Measurements from ENCODE around the gene SLC9A5.

Gene SLC9A5

DNA sequence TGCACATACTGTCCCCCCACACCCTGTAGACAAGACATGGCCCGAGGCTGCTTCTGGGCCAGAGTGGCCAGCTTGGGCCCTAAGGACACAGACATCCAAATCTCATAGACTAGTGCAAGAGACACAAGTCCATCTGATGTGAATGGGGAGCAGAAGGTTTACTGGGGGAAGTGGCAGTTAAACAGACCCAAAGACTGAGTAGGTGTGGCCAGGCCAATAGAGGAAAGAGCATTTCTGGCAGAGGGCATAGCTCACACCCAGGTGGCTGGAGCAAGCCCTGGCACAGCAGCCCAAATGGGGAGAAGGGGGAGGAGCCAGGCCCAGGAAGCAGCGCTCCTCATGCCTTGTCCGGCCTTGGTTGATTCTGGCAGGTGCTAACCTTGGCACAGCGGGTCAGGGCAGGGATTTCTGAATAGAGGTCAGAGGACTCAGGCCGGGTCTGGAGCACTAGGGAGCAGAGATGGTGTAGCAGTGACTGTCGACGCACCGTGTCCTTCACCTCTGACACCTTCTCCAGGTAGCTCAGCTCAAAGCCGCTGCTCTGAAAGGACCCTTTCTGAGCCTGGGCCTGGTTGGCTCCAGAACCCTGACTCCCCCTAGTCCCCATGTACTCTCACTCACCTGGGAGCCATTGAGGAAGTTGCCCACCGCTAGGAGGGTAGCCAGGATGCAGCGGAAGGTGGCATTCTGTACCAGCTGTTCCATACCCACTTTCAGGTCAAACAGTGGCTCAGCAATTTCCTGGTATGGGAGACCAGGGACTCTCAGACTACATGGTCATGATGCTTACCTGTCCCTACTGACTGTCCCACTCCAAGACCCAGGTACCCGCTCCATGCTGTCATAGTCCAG lies 17.7 kb upstream of the SLC9A5 start:
- Mint-ChIP-seq H3K36me3 (peaks cover 70% of the 10 kb centered on the region), H3K4me3 (no peak overlapping the region), H3K9me3 (no peaks in the 10 kb centered on the region), H3K27me3 (no peaks in the 10 kb centered on the region), H3K27ac (peak overlapping the region; percentile 43), H3K4me1 (peaks cover 31% of the 10 kb centered on the region)
- no peak for ATAC-seq

DNA sequence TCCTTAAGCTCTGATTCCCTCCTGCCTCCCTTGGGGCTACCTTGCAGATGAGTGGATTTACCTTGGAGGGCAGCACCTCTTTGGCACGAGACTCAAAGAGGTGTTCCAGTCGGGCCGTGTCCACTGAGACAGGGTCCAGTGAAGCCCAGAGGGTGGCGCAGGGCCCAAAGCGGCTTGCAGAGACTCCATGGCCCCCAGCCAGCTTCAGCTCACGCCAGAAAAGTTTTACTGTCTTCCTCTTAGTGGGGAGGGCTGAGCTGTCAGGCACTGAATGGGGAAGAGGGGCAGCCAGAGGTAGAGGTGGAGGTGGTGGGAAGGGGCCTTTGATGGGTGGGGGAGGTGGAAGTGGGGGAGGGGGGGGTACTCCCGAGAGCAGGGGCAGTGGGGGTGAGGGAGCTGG lies 15.2 kb upstream of the SLC9A5 start:
- Mint-ChIP-seq H3K36me3 (peaks cover 85% of the 10 kb centered on the region), H3K27ac (no peak overlapping the region), H3K9me3 (no peaks in the 10 kb centered on the region), H3K27me3 (no peaks in the 10 kb centered on the region), H3K4me3 (no peak overlapping the region), H3K4me1 (peaks cover 6% of the 10 kb centered on the region)
- no peak for ATAC-seq

DNA sequence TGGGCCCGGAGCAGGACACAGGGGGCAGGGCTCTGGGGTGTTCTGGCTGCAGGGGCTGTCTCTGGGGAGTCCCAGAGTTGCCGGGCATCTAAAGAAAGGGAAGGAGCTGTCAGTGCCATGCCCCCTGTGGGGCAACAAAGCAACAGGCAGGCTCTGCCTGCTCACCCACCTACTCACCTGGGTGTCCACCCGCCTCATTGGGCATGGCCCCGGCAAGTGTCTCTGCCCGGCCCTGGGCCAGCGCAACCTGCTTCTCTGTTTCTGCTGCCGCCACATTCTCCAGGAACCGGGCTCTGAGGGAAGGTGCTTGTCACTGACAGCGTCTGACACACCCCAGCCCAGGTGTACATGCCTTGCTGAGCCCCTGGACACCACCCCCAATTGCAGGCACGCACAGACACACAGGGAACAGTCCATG lies 14.6 kb upstream of the SLC9A5 start:
- H3K27ac Mint-ChIP-seq, result no peak overlapping the region

DNA sequence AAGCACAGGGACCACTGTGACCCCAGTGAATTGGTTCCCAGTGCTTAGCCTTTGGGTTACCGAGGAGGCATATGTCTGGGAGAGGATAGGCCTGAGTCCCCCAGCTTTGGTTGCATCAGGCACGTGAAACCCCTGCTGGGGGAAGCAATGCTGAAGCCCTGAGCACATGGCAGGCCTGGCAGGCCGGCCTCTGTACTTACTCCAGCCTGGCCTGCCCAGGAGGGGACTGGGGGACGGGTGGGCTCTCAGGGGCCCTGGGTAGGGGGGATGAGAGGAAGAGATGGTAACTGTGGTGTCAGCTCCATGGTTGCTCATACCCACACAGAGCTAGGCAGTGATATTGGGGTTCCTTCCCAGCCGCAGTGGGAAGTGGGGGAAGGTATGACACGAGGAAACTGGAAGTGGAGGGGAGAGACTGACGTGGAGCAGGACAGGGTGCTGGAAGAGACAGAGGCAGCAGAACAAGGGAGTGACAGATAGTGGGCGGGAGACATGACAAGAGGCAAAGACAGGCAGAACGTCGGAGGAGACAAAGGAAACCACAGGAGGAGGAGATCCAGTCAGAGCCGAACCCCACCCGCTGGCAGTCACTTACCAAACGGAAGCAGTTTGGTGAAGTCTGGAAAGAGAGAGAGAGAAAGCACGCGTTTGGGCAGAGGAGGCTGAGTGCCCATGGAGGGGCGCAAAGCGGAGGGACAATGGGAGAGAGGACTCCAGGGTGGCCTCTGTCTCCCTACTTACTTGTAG lies 12.8 kb upstream of the SLC9A5 start:
- Mint-ChIP-seq H3K27ac (no peak overlapping the region), H3K4me1 (no peaks in the 10 kb centered on the region), H3K27me3 (no peaks in the 10 kb centered on the region), H3K9me3 (no peaks in the 10 kb centered on the region), H3K36me3 (peaks cover 71% of the 10 kb centered on the region), H3K4me3 (no peak overlapping the region)
- no peak for ATAC-seq

More for the DNA sequence above, 14.6 kb upstream of the SLC9A5 start:
- H3K27me3 Mint-ChIP-seq, result no peaks in the 10 kb centered on the region
- no peak for ATAC-seq
- H3K9me3 Mint-ChIP-seq, result no peaks in the 10 kb centered on the region
- no peaks in the 10 kb centered on the region for H3K4me1 Mint-ChIP-seq
- H3K4me3 Mint-ChIP-seq, result no peak overlapping the region
- H3K36me3 Mint-ChIP-seq, result peaks cover 85% of the 10 kb centered on the region

DNA sequence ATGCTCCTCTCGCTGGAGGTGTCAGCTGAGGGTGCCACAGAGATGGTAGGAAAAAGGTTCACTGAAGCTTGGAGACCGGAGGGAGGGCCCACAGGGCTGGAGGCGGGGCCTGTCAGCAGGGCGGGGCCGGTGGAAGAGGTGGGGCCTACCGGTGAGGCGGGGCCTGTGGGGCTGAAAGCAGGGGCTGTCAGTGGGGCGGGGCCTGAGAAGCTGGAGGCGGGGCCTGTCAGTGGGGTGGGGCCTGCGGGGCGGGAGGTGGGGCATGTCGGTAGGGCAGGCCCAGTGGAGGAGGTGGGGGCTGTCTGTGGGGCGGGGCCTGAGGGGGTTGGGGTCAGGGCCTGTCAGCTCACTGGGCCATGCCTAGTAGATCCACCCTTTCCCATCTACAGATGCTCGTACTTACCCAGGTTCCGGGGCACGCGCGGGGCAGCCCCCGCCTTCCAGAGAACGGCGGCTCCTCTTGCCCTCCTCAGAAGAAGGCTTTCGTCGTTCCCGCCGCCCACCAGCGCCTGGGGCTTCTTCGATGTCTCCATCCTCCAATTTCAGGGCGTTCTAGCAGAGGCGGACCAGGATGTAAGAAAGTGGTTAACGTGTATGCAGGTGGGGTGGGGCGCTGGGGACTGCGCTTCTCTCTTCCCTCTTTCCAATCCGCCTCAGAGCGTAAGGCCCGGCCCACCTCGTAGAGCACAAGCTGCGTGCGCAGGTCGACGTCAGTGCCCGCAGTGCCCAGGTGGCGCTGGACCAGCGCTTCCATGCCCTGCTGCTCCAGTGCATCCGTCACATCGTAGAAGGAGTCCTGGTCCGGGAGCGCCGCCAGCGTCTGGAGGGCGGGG lies 12.0 kb upstream of the SLC9A5 start:
- no peaks in the 10 kb centered on the region for H3K27me3 Mint-ChIP-seq
- ATAC-seq, result peak; percentile 73
- no peak overlapping the region for H3K4me3 Mint-ChIP-seq
- no peak overlapping the region for H3K27ac Mint-ChIP-seq
- peaks cover 64% of the 10 kb centered on the region for H3K36me3 Mint-ChIP-seq
- H3K9me3 Mint-ChIP-seq, result no peaks in the 10 kb centered on the region
- peaks cover 8% of the 10 kb centered on the region for H3K4me1 Mint-ChIP-seq

DNA sequence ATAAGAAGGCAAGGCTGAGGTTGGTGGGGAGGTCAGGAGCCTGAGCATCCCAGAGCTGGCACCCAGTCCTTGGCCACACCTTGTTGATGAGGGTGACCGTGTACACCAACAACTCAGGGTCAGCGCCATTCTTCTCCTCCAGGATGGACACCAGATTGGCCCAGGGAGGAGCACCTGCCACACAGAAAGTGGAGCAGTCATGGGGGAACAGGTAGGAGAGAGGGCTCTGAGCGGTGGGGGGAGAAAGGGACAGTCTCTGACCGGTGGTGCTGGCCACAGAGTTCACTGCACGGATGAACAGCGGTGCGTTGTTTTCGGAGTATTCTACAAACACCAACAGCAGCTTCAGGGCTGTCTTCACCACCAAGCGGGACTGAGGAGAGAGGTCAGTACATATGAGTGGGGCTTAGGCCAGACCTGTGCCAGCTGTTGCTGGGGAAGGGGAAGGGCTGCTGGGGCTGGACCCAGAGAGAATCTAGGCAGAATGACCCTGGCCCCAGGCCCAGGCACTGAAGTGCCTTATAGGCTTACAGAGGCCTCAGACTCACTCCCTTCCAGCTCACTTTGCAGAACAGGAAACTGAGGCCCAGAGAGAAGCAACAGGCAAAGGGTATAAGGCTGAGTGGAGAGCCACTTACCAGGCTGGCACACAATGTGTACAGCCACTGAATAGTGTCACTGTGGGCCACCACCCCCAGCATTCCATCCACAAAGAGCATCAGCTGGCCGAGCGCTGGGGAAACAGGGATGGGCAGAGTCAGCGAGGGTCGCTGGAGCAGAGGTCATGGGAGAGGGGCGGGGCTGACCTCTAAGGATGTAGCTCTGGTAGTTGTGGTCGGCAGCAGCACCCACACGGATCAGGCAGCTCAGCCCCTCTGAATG lies 11.1 kb upstream of the SLC9A5 start:
- Mint-ChIP-seq H3K4me1 (peaks cover 11% of the 10 kb centered on the region), H3K27ac (no peak overlapping the region), H3K9me3 (no peaks in the 10 kb centered on the region), H3K27me3 (no peaks in the 10 kb centered on the region), H3K36me3 (peaks cover 55% of the 10 kb centered on the region), H3K4me3 (no peak overlapping the region)
- no peak for ATAC-seq

DNA sequence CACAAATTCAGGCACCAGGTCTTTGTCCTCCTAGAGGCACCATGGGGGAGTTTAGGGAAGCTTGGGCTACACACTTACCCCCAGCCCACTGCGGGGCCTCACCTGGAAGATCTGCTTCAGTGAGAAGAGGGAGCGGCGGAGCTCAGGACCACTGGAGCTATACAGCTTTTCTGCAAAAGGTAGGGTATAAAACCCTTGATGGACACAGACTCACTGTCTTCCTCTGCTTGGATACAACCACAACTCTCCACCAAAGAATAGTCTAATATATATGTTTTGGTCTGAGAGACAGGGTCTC lies 10.6 kb upstream of the SLC9A5 start:
- H3K4me1 Mint-ChIP-seq, result peaks cover 14% of the 10 kb centered on the region
- H3K27me3 Mint-ChIP-seq, result no peaks in the 10 kb centered on the region
- H3K36me3 Mint-ChIP-seq, result peaks cover 54% of the 10 kb centered on the region
- no peak for ATAC-seq
- H3K27ac Mint-ChIP-seq, result no peak overlapping the region
- no peaks in the 10 kb centered on the region for H3K9me3 Mint-ChIP-seq
- no peak overlapping the region for H3K4me3 Mint-ChIP-seq

DNA sequence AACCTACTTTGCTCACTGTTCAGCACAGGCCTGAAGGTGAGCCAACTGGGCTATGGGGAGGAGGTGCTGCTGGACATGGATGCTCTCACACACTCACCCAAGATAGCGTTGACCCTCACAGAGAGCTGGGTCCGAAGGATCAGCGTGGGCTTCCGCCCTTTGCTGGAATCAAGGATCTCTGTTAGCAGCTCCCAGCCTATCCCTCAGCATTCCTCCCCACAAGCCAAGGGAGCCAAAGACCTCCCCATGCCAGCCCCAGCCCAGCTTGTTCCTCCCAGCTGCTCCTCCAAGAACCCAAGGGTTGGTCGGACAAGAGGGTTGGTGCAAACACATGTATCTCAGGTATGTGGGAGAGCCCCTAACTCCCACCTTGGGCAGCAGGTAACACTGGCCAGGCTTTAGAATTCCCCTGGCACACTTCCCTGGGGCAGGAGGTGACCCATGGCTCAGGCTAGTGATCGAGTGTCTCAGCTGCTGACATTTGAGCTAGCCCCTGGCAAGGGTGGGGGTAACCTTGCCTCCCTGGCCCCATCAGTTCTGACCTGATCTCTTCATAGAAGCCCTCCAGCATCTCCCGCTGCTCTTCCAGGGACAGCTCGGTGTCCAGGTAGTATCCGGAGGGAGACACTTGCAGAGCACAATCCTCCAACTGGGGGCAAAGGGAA lies 9.8 kb upstream of the SLC9A5 start:
- Mint-ChIP-seq H3K36me3 (peaks cover 47% of the 10 kb centered on the region), H3K4me3 (no peak overlapping the region), H3K27me3 (no peaks in the 10 kb centered on the region), H3K9me3 (no peaks in the 10 kb centered on the region), H3K27ac (no peak overlapping the region), H3K4me1 (peaks cover 21% of the 10 kb centered on the region)
- ATAC-seq, result no peak

DNA sequence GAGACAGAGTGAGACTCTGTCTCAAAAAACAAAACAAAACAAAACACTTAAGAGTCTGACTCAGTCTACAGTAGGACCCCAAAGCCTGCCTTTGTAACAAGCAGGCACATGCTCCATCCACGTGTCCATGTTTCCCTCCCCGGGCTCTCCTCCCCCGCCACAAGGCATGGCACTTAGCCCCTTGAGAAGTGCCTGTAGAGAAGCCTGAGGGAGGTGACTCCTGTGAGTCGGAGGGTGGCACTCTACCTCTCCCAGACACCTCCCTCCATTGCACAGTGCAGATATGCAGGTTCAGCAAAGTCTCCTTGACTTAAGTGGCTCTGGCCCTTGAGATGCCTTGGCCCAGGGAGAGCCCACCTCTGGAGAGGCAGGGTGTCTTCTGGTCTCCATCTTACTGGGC lies 8.3 kb upstream of the SLC9A5 start:
- Mint-ChIP-seq H3K36me3 (peaks cover 38% of the 10 kb centered on the region), H3K27me3 (no peaks in the 10 kb centered on the region), H3K4me3 (no peak overlapping the region), H3K27ac (peak overlapping the region; percentile 69), H3K4me1 (peaks cover 37% of the 10 kb centered on the region), H3K9me3 (no peaks in the 10 kb centered on the region)
- ATAC-seq, result no peak

DNA sequence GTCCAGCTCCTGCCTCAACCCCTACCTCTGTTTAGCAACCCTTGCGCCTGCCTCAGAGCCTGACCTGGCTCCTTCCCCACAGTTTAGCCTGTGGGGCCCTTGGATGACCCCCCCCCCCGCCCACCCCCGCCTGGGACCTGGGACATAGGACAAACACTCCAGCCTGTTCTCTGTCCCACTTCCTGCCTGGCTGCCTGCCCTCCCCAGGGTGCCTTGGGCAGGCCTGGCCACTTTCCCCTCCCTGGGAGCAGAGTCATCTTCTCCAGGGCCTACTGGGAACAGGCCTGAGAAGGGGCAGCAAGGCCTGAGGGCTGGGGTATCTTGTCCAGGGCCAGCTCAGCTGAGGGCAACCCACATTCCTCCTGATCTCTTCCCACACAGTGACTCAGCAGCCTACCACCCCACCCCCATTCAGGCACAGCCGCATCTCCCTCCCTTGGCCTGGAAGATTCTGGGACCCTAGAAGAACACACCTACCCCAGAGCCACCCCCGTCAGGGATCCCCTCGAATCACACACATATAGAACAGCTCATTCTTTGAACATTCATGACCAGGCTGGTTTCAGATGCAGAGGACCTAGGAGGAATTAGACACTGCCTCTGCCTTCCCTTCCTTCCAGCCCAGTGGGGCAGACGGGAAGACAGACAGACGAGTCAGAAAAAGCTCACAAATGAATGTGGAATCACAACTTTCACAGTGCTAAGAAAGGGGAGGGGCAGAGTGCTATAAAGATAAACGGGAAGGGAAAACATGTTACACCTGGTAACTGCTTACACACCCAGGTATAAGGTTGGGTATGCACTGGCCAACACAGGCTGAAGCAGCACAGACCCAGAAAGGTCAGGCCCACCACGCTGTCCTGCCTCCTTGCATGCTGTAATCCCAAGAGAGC lies 7.5 kb upstream of the SLC9A5 start:
- H3K9me3 Mint-ChIP-seq, result no peaks in the 10 kb centered on the region
- H3K27me3 Mint-ChIP-seq, result no peaks in the 10 kb centered on the region
- peaks cover 32% of the 10 kb centered on the region for H3K36me3 Mint-ChIP-seq
- no peak for ATAC-seq
- H3K27ac Mint-ChIP-seq, result peak overlapping the region; percentile 69
- peaks cover 37% of the 10 kb centered on the region for H3K4me1 Mint-ChIP-seq
- H3K4me3 Mint-ChIP-seq, result no peak overlapping the region

DNA sequence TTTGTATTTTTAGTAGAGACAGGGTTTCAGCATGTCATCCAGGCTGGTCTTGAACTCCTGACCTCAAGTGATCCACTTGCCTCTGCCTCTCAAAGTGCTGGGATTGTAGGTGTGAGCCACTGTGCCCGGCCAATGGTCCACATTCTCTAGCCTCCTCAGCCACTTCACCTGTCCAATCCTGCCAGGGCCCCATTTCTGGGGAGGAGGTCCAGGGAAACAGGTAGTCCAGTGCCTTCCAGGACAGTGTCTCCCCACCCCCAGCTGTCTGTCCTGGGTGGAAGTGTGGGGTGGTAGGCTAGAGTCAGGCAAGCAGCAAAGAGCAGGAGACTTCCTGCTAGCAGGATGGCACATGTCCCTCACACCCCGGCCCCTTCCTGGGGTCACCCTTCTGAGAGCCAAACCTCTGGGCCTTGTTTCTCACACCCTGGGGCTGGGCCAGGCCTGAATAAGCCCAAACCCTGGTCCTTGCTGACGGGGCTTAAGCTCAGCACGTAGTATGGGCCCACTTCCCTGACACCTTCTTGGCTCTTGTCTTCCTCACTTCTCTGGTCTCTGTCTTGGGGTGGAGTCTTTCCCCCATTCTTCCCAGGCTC lies 6.5 kb upstream of the SLC9A5 start:
- peaks cover 38% of the 10 kb centered on the region for H3K4me1 Mint-ChIP-seq
- no peak overlapping the region for H3K4me3 Mint-ChIP-seq
- H3K27me3 Mint-ChIP-seq, result no peaks in the 10 kb centered on the region
- no peak for ATAC-seq
- peak overlapping the region; percentile 66 for H3K27ac Mint-ChIP-seq
- H3K36me3 Mint-ChIP-seq, result peaks cover 22% of the 10 kb centered on the region
- no peaks in the 10 kb centered on the region for H3K9me3 Mint-ChIP-seq

DNA sequence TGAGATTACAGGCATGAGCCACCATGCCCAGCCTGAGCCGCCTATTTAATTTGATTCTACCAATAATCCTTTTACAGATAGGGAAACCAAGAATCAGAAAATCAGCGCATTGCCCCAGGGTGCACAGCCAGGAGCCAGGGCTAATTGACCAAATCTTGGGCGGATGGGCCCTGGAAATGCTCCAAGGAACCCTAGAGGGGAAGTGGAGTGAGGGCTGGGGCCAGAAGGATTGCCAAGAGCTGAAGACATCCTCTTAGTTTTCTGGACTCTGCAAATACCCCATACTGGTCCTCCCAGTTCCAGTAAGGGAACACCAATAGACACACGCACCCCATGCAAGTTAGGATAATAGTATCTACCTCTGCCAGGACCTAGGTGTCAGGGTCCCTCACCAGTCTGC lies 5.3 kb upstream of the SLC9A5 start:
- no peak for ATAC-seq
- H3K4me3 Mint-ChIP-seq, result no peak overlapping the region
- H3K36me3 Mint-ChIP-seq, result peaks cover 10% of the 10 kb centered on the region
- peaks cover 8% of the 10 kb centered on the region for H3K27me3 Mint-ChIP-seq
- H3K9me3 Mint-ChIP-seq, result no peaks in the 10 kb centered on the region
- H3K27ac Mint-ChIP-seq, result peak overlapping the region; percentile 85
- H3K4me1 Mint-ChIP-seq, result peaks cover 51% of the 10 kb centered on the region

Data from stimulated activated memory B cell treated with anti-CD40 and anti-IgM and Interleukin-4, amounts not matched to agents 10 μg/mL and 1 μg/mL and 100 μg/mL, for 72 hours (primary cell).